HepG2 (cell line): ENCODE data around the gene ERBB3. TPM values are rescaled to one million over a fixed set of nuclear protein-coding genes. Genes with fewer than 3 reads are reported as not detected.

Experiments used
- ATAC-seq: fragments of 200-7000 bp; cut with Tn5 transposase; 3 replicates; pipeline ENCODE4 v1.9.1; 2020; ENCODE audit warnings: mild to moderate bottlenecking, moderate library complexity
- BruUV-seq: library from RNA; stranded (reverse); fragments of 400-500 nt; replicated peaks from 2 replicates; lab custom pipeline; 2021; lab: Mats Ljungman, UMichigan
- CTCF ChIA-PET: fragments of 300-600 bp; formaldehyde crosslinking; extraction: SDS; loops from one replicate; lab custom pipeline; 2021; ENCODE audit warnings: low total read pairs, inconsistent platforms, low intra/inter-chr PET ratio; lab: Yijun Ruan, JAX
- POLR2A ChIA-PET: fragments of 350-600 bp; sonication (Branson Sonifier 250); formaldehyde crosslinking; loops from one replicate; lab custom pipeline; 2020; ENCODE audit warnings: antibody characterized with exemption, inconsistent platforms; lab: Yijun Ruan, JAX
- DNase-seq: peaks from one replicate; pipeline ENCODE4 v3.0.0-alpha.2; 2015; ENCODE audit warnings: low spot score
- FAIRE-seq: peaks from 3 replicates; lab custom pipeline; 2011; peaks lifted over from hg19 to GRCh38; lab: Jason Lieb, UNC
- H2AFZ ChIP-seq: one replicate; pipeline ENCODE4 v1.6.1; 2011; ENCODE audit warnings: low read length, inconsistent platforms
- H3K27ac ChIP-seq: fragments of 300-600 bp; 3 replicates; pipeline ENCODE4 v1.8.0; 2011; ENCODE audit warnings: mixed run types, mild to moderate bottlenecking, mixed read lengths, low read length, inconsistent platforms; ENCODE audit not compliant: insufficient read depth; ENCODE audit errors: extremely low read length
- H3K27me3 ChIP-seq, 2 experiments: fragments of 200-600 bp in 1 of 2; 2 replicates in 1 of 2; 3 replicates in 1 of 2; pipeline versions ENCODE4 v1.6.0 to v1.8.0; 2011; ENCODE audit warnings: low read length in 2 of 2, mild to moderate bottlenecking in 2 of 2, moderate library complexity in 2 of 2, inconsistent platforms in 1 of 2; ENCODE audit not compliant: insufficient read depth in 2 of 2, control insufficient read depth in 1 of 2
- H3K36me3 ChIP-seq, 2 experiments: fragments of 200-600 bp in 1 of 2; replicated peaks in 1 of 2; 2 replicates in 1 of 2; 3 replicates in 1 of 2; pipeline versions ENCODE4 v1.5.1 to v1.8.0; 2011; ENCODE audit warnings: low read length in 2 of 2, inconsistent platforms in 1 of 2; ENCODE audit not compliant: insufficient read depth in 2 of 2, control insufficient read depth in 1 of 2
- H3K4me1 ChIP-seq: 2 replicates; pipeline ENCODE4 v1.5.1; 2012; ENCODE audit warnings: low read length, inconsistent platforms; ENCODE audit not compliant: insufficient read depth
- H3K4me2 ChIP-seq: 2 replicates; pipeline ENCODE4 v1.6.0; 2011; ENCODE audit warnings: low read depth, low read length, inconsistent platforms
- H3K4me3 ChIP-seq, 3 experiments: fragments of 200-600 bp in 1 of 3; sonication (generic), shearing (Covaris generic) in 1 of 3; replicated peaks in 1 of 3; 2 replicates each; pipeline ENCODE4 v1.5.1; 2011 to 2016; ENCODE audit warnings: low read length in 3 of 3, inconsistent platforms in 2 of 3, low read depth in 2 of 3, mild to moderate bottlenecking in 2 of 3, control low read depth in 1 of 3, mixed read lengths in 1 of 3; ENCODE audit not compliant: insufficient read depth in 1 of 3
- H3K79me2 ChIP-seq: one replicate; pipeline ENCODE4 v1.6.1; 2011; ENCODE audit warnings: low read length, inconsistent platforms; ENCODE audit not compliant: insufficient read depth
- H3K9ac ChIP-seq: 2 replicates; pipeline ENCODE4 v1.6.0; 2011; ENCODE audit warnings: mild to moderate bottlenecking, low read depth, low read length, inconsistent platforms; ENCODE audit not compliant: insufficient read depth
- H3K9me3 ChIP-seq: 2 replicates; pipeline ENCODE4 v1.5.1; 2012; ENCODE audit warnings: mild to moderate bottlenecking, low read length
- H4K20me1 ChIP-seq: 2 replicates; pipeline ENCODE4 v1.6.0; 2011; ENCODE audit warnings: inconsistent platforms, mild to moderate bottlenecking, low read length, moderate library complexity; ENCODE audit not compliant: insufficient read depth
- KLF13 ChIP-seq: sonication (generic); formaldehyde crosslinking; IDR thresholded peaks from 2 replicates; pipeline ENCODE4 v1.4.0; 2020; ENCODE audit warnings: mild to moderate bottlenecking, missing genetic modification reagents
- RBFOX2 ChIP-seq: fragments of 200-400 bp; formaldehyde crosslinking; IDR thresholded peaks from 2 replicates; pipeline ENCODE4 v1.6.1; 2017; ENCODE audit warnings: low read depth, mild to moderate bottlenecking, low read length
- RBM22 ChIP-seq: fragments of 200-400 bp; formaldehyde crosslinking; optimal IDR thresholded peaks from 2 replicates; pipeline ENCODE3; 2017; ENCODE audit warnings: mild to moderate bottlenecking, low read length, moderate library complexity
- SSRP1 ChIP-seq: IDR thresholded peaks from 2 replicates; pipeline ENCODE4 v1.6.1; 2016; ENCODE audit warnings: control low read depth
- ZNF772 ChIP-seq: sonication (generic); formaldehyde crosslinking; IDR thresholded peaks from 2 replicates; pipeline ENCODE4 v1.5.0; 2020; ENCODE audit warnings: mild to moderate bottlenecking, missing genetic modification reagents
- ZSCAN22 ChIP-seq: sonication (generic); formaldehyde crosslinking; IDR thresholded peaks from 2 replicates; pipeline ENCODE4 v1.4.0; 2020; ENCODE audit warnings: mild to moderate bottlenecking, missing genetic modification reagents
- WGBS: methylation state at CpG from one replicate; pipeline ENCODE4 v1.1.6; 2017; ENCODE audit warnings: low lambda C conversion rate; 5-methylcytosine and 5-hydroxymethylcytosine counted together
- in situ Hi-C: cut with HindIII; loops from 2 replicates; pipeline ENCODE4 v1.10.0; 2017; ENCODE audit warnings: low pct_unique_long_range_greater_than_20kb; ENCODE audit not compliant: extremely low pct_ligation_motif_present
- intact Hi-C: fragments of 100-400 bp; cut with micrococcal nuclease; formaldehyde crosslinking; loops from one replicate; pipeline ENCODE4 v1.10.0; 2022; ENCODE audit not compliant: unreplicated experiment
- polyA plus RNA-seq, 8 experiments: library from polyadenylated mRNA; depleted of rRNA in 3 of 8; stranded (reverse) in 7 of 8; unstranded in 1 of 8; fragments of >200 nt; fragmentation: Illumina TruSeq in 4 of 8; extraction: Trizol in 4 of 8; gene quantifications; 2 replicates each; pipeline versions ENCODE4 v1.2.1 to v1.2.3, GENCODE V29; 2011 to 2016; ENCODE audit warnings: low read depth in 4 of 8, missing spikeins in 1 of 8, mixed read lengths in 1 of 8; ENCODE audit not compliant: insufficient read depth in 1 of 8
- total RNA-seq, 5 experiments: library from RNA; depleted of rRNA; stranded (reverse); fragments of >200 nt; fragmentation: Illumina TruSeq; extraction: Trizol; gene quantifications; 2 replicates each; pipeline ENCODE4 v1.2.3, GENCODE V29; 2016; ENCODE audit warnings: low read depth in 1 of 5
- TF ChIP-seq, protein P1 (sequence below): IDR thresholded peaks from 2 replicates; pipeline ENCODE4 v1.6.1; 2016; ENCODE audit warnings: low read depth, missing genetic modification reagents, missing compliant biosample characterization

ERBB3 gene
- total and polyA plus RNA-seq, 2 of the 13 experiments (the other 11 are each of a cell fraction or from before 2014, with no cell fraction given): 93.6 to 358 TPM

DNA sequence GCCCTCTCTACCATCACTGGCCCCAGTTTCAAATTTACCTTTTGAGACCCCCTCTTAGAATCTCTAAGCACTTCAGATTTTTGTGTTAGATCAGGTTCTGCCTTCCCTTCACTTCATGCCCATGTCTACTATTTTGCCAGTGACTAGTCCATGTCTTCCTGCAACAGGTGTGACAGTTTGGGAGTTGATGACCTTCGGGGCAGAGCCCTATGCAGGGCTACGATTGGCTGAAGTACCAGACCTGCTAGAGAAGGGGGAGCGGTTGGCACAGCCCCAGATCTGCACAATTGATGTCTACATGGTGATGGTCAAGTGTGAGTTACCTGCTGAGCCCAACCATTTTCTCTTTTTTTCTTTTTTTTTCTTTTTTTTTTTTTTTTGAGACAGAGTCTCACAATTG lies 18.6 kb downstream of the ERBB3 start:
- TF ChIP-seq RBM22 (peak; percentile 34), ZNF772 (no peak), SSRP1 (CRISPR knock-in tag) (0 out of 2 replicates have a peak, but pooled peaks have one; percentile 52), RBFOX2 (peak; percentile 38; the same call in 1 of the 2 replicates), ZSCAN22 (CRISPR knock-in tag) (no peak), KLF13 (no peak)
- TF ChIP-seq, protein P1, sequence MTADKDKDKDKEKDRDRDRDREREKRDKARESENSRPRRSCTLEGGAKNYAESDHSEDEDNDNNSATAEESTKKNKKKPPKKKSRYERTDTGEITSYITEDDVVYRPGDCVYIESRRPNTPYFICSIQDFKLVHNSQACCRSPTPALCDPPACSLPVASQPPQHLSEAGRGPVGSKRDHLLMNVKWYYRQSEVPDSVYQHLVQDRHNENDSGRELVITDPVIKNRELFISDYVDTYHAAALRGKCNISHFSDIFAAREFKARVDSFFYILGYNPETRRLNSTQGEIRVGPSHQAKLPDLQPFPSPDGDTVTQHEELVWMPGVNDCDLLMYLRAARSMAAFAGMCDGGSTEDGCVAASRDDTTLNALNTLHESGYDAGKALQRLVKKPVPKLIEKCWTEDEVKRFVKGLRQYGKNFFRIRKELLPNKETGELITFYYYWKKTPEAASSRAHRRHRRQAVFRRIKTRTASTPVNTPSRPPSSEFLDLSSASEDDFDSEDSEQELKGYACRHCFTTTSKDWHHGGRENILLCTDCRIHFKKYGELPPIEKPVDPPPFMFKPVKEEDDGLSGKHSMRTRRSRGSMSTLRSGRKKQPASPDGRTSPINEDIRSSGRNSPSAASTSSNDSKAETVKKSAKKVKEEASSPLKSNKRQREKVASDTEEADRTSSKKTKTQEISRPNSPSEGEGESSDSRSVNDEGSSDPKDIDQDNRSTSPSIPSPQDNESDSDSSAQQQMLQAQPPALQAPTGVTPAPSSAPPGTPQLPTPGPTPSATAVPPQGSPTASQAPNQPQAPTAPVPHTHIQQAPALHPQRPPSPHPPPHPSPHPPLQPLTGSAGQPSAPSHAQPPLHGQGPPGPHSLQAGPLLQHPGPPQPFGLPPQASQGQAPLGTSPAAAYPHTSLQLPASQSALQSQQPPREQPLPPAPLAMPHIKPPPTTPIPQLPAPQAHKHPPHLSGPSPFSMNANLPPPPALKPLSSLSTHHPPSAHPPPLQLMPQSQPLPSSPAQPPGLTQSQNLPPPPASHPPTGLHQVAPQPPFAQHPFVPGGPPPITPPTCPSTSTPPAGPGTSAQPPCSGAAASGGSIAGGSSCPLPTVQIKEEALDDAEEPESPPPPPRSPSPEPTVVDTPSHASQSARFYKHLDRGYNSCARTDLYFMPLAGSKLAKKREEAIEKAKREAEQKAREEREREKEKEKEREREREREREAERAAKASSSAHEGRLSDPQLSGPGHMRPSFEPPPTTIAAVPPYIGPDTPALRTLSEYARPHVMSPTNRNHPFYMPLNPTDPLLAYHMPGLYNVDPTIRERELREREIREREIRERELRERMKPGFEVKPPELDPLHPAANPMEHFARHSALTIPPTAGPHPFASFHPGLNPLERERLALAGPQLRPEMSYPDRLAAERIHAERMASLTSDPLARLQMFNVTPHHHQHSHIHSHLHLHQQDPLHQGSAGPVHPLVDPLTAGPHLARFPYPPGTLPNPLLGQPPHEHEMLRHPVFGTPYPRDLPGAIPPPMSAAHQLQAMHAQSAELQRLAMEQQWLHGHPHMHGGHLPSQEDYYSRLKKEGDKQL (CRISPR knock-in tag): no peak
- TF ChIP-seq, all 625 proteins: peak for 3
- intact Hi-C loops: no loop called here
- in situ Hi-C loops: no loop called here
- no peaks in the 10 kb centered on the region for H3K79me2 ChIP-seq
- ATAC-seq (no peak), DNase-seq (no peak), FAIRE-seq (no peak)
- peaks cover 8% of the 10 kb centered on the region for H3K4me1 ChIP-seq
- BruUV-seq: no TSS peak
- H2AFZ ChIP-seq: no peak overlapping the region
- H4K20me1 ChIP-seq: no peaks in the 10 kb centered on the region; the same call in 1 of the 2 replicates
- H3K36me3 ChIP-seq: peaks cover 46 to 83% of the 10 kb centered on the region in 2 experiments
- H3K4me3 ChIP-seq: no peak overlapping the region
- no peaks in the 10 kb centered on the region for H3K27me3 ChIP-seq
- H3K9ac ChIP-seq: no peak overlapping the region
- WGBS: 100% methylated on average over 3 of the region's 3 CpGs
- ChIA-PET CTCF (no interaction called here), POLR2A (interaction anchor here (0.6 to 5.1 kb wide), 4 partner anchors 11 to 1748 kb away, joined by 3 to 37 read pairs (median 4); partner anchors contain the start of genes CTDSP2 and ERBB3)
- H3K4me2 ChIP-seq: no peak overlapping the region
- H3K9me3 ChIP-seq: no peaks in the 10 kb centered on the region
- no peak overlapping the region for H3K27ac ChIP-seq
